NCI-H2196 (cell line): ENCODE data around the gene FMO4.
"Not testable (repeated sequence)": the region's sequence is repeated elsewhere in the genome, so short reads cannot be mapped to it uniquely, and the experiment has no call there.

Experiments
- DNase-seq: peaks from one replicate; lab custom pipeline; 2025; ENCODE audit not compliant: unreplicated experiment; lab: John Stamatoyannopoulos, UW

Gene FMO4

GRCh38 chr1:171381866-171382210, 67.9 kb downstream of the FMO4 start:
- no peak for DNase-seq

DNA sequence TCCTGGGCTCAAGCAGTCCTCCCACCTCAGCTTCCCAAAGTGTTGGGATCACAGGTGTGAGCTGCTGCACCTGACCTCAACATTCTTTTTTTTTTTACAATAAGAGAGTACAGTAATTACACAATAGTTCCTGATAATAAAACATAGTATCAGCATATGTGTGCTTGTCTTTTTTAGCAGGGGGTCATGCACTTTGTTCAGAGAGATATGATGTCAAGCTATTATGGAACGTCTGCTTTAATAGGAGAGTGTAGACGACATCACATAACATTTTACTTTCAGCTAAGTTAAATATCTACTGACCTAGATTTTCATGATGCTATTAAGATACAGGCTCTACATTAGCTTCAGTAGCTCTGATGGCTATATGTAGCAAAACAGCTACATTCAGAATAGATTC, 70.5 kb downstream of the FMO4 start:
- DNase-seq: no peak

DNA sequence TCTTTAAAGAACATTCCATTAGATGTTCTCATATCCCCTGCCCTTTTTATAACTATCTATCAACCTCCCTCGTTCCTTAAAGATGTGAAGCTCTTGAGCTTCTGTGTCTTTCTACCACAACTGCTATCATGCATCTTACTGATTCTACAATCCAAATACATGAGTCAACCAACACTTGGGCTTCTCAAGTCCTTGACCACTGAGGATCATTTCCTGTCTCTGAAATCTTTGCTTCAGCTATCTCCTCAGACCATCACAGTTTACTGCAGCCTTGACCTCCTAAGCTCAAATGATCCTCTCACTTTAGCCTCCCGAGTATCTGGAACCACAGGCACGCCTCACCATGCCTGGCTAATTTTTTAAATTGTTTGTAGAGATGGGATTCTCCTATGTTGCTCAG, 75.2 kb downstream of the FMO4 start:
- DNase-seq: no peak

GRCh38 chr1:171390740-171391139, 76.8 kb downstream of the FMO4 start:
- not testable (repeated sequence) for DNase-seq
